Fibroblast of lung (primary cell): ENCODE measurements around the gene ACTR3. TPM values are rescaled to one million over a fixed set of nuclear protein-coding genes. Genes with fewer than 3 reads are reported as not detected.

Experiments used
- DNase-seq, 2 donors: peaks; one replicate each; pipeline versions ENCODE4 v3.0.0 to v3.0.0-alpha.2; 2010; ENCODE audit warnings: low read depth in 2 of 2
- H2AFZ ChIP-seq: 2 replicates; pipeline ENCODE4 v1.5.1; 2012; ENCODE audit warnings: low read length, control low read depth, inconsistent platforms
- H3K27ac ChIP-seq: 2 replicates; pipeline ENCODE4 v1.5.1; 2011; ENCODE audit warnings: low read length, control low read depth; ENCODE audit not compliant: insufficient read depth
- H3K27me3 ChIP-seq: 2 replicates; pipeline ENCODE4 v1.5.1; 2011; ENCODE audit warnings: mild to moderate bottlenecking, low read length; ENCODE audit not compliant: control insufficient read depth, insufficient read depth
- H3K36me3 ChIP-seq: 2 replicates; pipeline ENCODE4 v1.5.1; 2011; ENCODE audit warnings: low read length; ENCODE audit not compliant: control insufficient read depth, insufficient read depth
- H3K4me1 ChIP-seq: 2 replicates; pipeline ENCODE4 v1.5.1; 2011; ENCODE audit warnings: low read length; ENCODE audit not compliant: control insufficient read depth, insufficient read depth; ENCODE audit errors: extremely low read depth
- H3K4me2 ChIP-seq: 2 replicates; pipeline ENCODE4 v1.5.1; 2011; ENCODE audit warnings: low read length, control low read depth; ENCODE audit not compliant: insufficient read depth; ENCODE audit errors: extremely low read depth
- H3K4me3 ChIP-seq, 4 experiments: fragments of 200-600 bp in 1 of 4; sonication (generic) in 1 of 4; replicated peaks in 1 of 4; 2 replicates each; pipeline ENCODE4 v1.5.1; 2011 to 2016; ENCODE audit warnings: low read length in 4 of 4, low read depth in 3 of 4, mild to moderate bottlenecking in 3 of 4, control low read depth in 2 of 4, inconsistent platforms in 1 of 4, mixed read lengths in 1 of 4; ENCODE audit not compliant: insufficient read depth in 1 of 4; ENCODE audit errors: control extremely low read depth in 1 of 4
- H3K79me2 ChIP-seq: 2 replicates; pipeline ENCODE4 v1.5.1; 2012; ENCODE audit warnings: mild to moderate bottlenecking, low read length, inconsistent platforms; ENCODE audit not compliant: control insufficient read depth, insufficient read depth
- H3K9ac ChIP-seq: 2 replicates; pipeline ENCODE4 v1.5.1; 2011; ENCODE audit warnings: mild to moderate bottlenecking, low read length, control low read depth; ENCODE audit not compliant: insufficient read depth
- H3K9me3 ChIP-seq: 2 replicates; pipeline ENCODE4 v1.5.1; 2012; ENCODE audit warnings: low read depth, low read length; ENCODE audit not compliant: control insufficient read depth, insufficient read depth
- H4K20me1 ChIP-seq: 2 replicates; pipeline ENCODE4 v1.5.1; 2011; ENCODE audit warnings: low read length; ENCODE audit not compliant: control insufficient read depth, insufficient read depth; ENCODE audit errors: extremely low read depth
- CTCF ChIP-seq, 2 donors: IDR thresholded peaks in 1 of 2; conservative IDR thresholded peaks in 1 of 2; 1 replicate in 1 of 2; 2 replicates in 1 of 2; pipeline ENCODE4 v1.5.1; 2011 to 2012; ENCODE audit warnings: low read length in 2 of 2, control low read depth in 1 of 2, inconsistent platforms in 1 of 2, low read depth in 1 of 2, mild to moderate bottlenecking in 1 of 2
- EZH2 ChIP-seq: IDR thresholded peaks from 2 replicates; pipeline ENCODE4 v1.5.1; 2012; ENCODE audit warnings: low read length, control low read depth, mild to moderate bottlenecking; ENCODE audit errors: missing control alignments
- polyA plus RNA-seq, 2 donors: library from polyadenylated mRNA; depleted of rRNA in 1 of 2; stranded (reverse) in 1 of 2; unstranded in 1 of 2; fragments of >200 nt; gene quantifications; 2 replicates each; pipeline ENCODE4 v1.2.1, GENCODE V29; 2011 to 2012; ENCODE audit warnings: missing spikeins in 1 of 2
- total RNA-seq: library from RNA; depleted of rRNA; stranded (reverse); fragments of >200 nt; gene quantifications from 2 replicates; pipeline ENCODE4 v1.2.1, GENCODE V29; 2014

The ACTR3 gene
- total and polyA plus RNA-seq, 2 donors (not counting 1 experiment from before 2014, with no cell fraction given) = 177 to 479 TPM

DNA sequence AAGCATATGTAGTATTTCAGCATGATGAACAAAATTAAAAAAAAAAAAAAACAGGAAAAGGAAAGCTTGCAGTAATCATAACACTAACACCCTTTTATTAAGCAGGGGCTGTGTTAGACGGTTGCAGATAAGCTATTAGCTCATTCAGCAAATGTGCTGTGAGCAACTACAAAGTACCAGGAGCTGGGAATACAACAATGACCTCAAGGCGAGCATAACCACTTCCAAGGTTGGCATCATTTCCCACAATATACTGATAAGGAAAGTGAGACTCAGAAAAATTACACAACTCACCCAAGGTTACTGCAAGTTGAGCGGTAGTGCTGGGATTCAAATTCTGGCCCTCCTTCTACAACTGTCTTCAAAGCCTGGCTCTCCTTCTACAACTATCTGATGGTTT, 38.2 kb upstream of the ACTR3 start:
- no peaks in the 10 kb centered on the region for H4K20me1 ChIP-seq
- no peak overlapping the region for H3K27ac ChIP-seq

GRCh38 chr2:113854208-113854607, 35.7 kb upstream of the ACTR3 start:
- no peak overlapping the region for H3K4me2 ChIP-seq
- no peaks in the 10 kb centered on the region for H3K9me3 ChIP-seq
- no peaks in the 10 kb centered on the region for H3K79me2 ChIP-seq
- no peak overlapping the region for H3K4me3 ChIP-seq
- peaks cover 3% of the 10 kb centered on the region for H3K4me1 ChIP-seq
- H3K27me3 ChIP-seq = no peaks in the 10 kb centered on the region
- H4K20me1 ChIP-seq = no peaks in the 10 kb centered on the region
- H3K9ac ChIP-seq = no peak overlapping the region
- no peaks in the 10 kb centered on the region for H3K36me3 ChIP-seq
- H3K27ac ChIP-seq = no peak overlapping the region
- TF ChIP-seq CTCF (conservative IDR thresholded peaks at IDR 0.05 in 1 of 2, IDR thresholded peaks at IDR 0.05 in 1 of 2; ENCODE audit: low read depth in 1 of 2, low read length in 2 of 2) (no peak), EZH2 (no peak)
- DNase-seq = no peak
- no peak overlapping the region for H2AFZ ChIP-seq

More for the DNA sequence above, 38.2 kb upstream of the ACTR3 start:
- no peaks in the 10 kb centered on the region for H3K27me3 ChIP-seq
- no peak overlapping the region for H2AFZ ChIP-seq
- TF ChIP-seq EZH2 (no peak), CTCF (conservative IDR thresholded peaks at IDR 0.05 in 1 of 2, IDR thresholded peaks at IDR 0.05 in 1 of 2; ENCODE audit: low read depth in 1 of 2, low read length in 2 of 2) (no peak)
- H3K4me3 ChIP-seq = no peak overlapping the region
- no peaks in the 10 kb centered on the region for H3K79me2 ChIP-seq
- no peak overlapping the region for H3K4me2 ChIP-seq
- H3K9me3 ChIP-seq = no peaks in the 10 kb centered on the region
- no peaks in the 10 kb centered on the region for H3K4me1 ChIP-seq
- H3K36me3 ChIP-seq = no peaks in the 10 kb centered on the region
- no peak overlapping the region for H3K9ac ChIP-seq
- peak; percentile 81 to 87 for DNase-seq

GRCh38 chr2:113854970-113855740, 34.7 kb upstream of the ACTR3 start:
- H4K20me1 ChIP-seq = no peaks in the 10 kb centered on the region
- H3K4me3 ChIP-seq = no peak overlapping the region
- no peak overlapping the region for H2AFZ ChIP-seq
- no peaks in the 10 kb centered on the region for H3K9me3 ChIP-seq
- H3K4me2 ChIP-seq = no peak overlapping the region
- H3K27me3 ChIP-seq = no peaks in the 10 kb centered on the region
- peaks cover 3% of the 10 kb centered on the region for H3K4me1 ChIP-seq
- no peak for DNase-seq
- no peaks in the 10 kb centered on the region for H3K36me3 ChIP-seq
- TF ChIP-seq CTCF (conservative IDR thresholded peaks at IDR 0.05 in 1 of 2, IDR thresholded peaks at IDR 0.05 in 1 of 2; ENCODE audit: low read depth in 1 of 2, low read length in 2 of 2) (no peak), EZH2 (no peak)
- no peak overlapping the region for H3K9ac ChIP-seq
- no peaks in the 10 kb centered on the region for H3K79me2 ChIP-seq
- H3K27ac ChIP-seq = no peak overlapping the region
